PC-3 (cell line): ENCODE data around the gene RNU1-2.
"Not testable (repeated sequence)": the region's sequence is repeated elsewhere in the genome, so short reads cannot be mapped to it uniquely, and the experiment has no call there.

Source experiments
- CTCF ChIP-seq: fragments of 300-600 bp; sonication (generic); conservative IDR thresholded peaks from 2 replicates; pipeline ENCODE4 v1.5.1; 2017; ENCODE audit warnings: antibody characterized with exemption, low read depth, mild to moderate bottlenecking, low read length
- EZH2phosphoT487 ChIP-seq: fragments of 300-600 bp; sonication (generic); IDR thresholded peaks from 2 replicates; pipeline ENCODE4 v1.6.1; 2018; ENCODE audit warnings: mild to moderate bottlenecking, antibody characterized with exemption, low read length, borderline replicate concordance

- TF ChIP-seq CTCF, EZH2phosphoT487: not testable (repeated sequence)
Observed at GRCh38 chr1:16939386-16940180, 43.8 kb downstream of the RNU1-2 start.
